KG1 (cell line): ENCODE results near the gene EBNA1BP2.
"Not testable (repeated sequence)": the region's sequence is repeated elsewhere in the genome, so short reads cannot be mapped to it uniquely, and the experiment has no call there.

Experiments used
- DNase-seq: peaks from one replicate; lab custom pipeline; 2025; lab: John Stamatoyannopoulos, UW

EBNA1BP2 gene, protein sequence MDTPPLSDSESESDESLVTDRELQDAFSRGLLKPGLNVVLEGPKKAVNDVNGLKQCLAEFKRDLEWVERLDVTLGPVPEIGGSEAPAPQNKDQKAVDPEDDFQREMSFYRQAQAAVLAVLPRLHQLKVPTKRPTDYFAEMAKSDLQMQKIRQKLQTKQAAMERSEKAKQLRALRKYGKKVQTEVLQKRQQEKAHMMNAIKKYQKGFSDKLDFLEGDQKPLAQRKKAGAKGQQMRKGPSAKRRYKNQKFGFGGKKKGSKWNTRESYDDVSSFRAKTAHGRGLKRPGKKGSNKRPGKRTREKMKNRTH

DNA sequence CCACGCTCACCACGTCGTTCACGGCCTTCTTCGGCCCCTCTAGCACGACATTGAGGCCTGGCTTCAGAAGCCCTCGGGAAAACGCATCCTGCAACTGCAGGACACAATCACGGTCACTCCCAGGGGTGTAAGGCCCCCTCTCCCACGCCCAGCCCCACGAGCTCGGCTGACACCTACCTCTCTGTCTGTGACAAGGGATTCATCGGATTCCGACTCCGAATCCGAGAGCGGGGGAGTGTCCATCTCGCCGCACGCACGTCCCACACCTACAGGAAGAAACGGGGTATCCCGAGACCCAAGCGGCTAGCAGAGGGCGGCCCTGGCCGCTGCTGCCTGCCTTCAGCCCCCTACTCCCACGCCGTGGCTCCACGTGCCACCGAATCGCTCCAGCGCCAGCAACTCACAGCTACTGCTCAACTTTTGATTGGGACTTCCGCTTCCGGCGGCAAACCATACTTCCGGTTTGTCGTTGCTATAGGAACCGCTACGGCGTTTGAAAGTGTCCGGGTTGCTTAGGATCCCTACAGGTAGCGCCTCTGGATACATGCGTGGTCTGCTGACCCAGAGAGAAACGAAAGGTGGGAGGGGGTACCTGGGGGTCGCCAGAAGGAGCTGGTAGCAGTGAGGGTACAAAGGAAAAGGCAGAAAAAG is at the start of gene EBNA1BP2, which contains the start of gene CFAP57:
EBNA1BP2 (minus strand) TSS at position 415 of the 651 bp plus-strand sequence; CDS start at position 243, 172 bp downstream.
CFAP57 (plus strand) TSS at position 455 of the 651 bp plus-strand sequence. CDS start 424 bp downstream, outside the sequence.
- DNase-seq: peak; percentile 95

DNA sequence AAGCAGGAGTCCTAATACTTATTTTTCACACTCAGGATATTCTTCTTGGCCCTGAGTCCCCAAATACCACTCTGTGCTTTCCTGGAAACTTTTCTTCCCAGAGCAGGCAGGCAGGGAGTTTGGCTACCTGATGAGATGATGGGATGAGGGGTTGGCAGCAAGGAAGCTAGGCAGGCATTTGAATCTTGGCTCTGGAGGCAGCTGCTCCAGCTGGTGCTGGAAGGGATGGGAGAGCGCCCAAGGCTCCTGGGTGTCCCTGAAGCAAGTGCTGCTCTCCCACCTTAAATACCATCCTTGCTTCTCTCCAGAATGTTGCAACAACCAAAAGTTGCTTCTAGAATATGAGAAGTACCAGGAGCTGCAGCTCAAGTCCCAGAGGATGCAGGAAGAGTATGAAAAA is 49.7 kb upstream of the EBNA1BP2 start:
- no peak for DNase-seq

DNA sequence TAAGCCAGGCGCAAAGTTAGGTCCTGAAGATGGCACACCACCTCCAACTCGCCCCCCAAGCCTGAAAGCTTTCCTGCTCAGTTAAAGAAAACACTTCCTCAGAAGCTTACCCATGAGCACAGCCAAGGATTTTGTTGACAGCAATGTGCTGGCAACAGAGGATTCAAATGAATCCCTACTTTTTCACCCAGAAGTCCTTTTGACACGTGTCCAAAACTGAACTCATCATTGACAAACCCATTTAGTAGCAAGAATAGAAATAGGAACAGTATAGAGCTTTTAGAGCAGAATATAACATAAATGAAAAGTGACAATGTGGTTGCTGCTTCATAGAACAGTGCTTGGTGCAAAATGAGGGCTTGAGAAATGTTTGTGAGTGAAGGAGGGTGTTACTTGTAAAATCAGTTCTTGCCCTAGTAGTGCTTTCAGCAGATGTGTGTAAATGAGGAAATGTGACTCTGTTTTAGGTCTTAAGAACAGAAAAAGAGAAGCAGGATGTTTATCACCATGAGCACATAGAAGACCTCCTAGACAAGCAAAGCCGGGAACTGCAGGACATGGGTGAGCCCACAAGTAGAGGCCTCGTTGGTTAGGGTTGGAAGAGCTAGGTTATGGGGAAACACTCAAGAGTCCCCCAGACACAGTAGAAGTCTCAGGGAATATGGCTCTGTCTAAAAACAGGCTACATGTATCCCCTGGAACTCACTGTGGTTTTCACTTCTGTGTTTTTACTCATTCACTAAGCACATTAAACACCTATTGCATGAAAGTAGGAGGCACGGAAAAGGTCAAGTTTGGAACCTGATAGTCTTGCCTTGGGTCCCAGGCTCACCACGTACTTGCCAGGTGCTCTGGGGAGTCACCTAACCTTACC is 49.1 kb upstream of the EBNA1BP2 start:
- no peak for DNase-seq

DNA sequence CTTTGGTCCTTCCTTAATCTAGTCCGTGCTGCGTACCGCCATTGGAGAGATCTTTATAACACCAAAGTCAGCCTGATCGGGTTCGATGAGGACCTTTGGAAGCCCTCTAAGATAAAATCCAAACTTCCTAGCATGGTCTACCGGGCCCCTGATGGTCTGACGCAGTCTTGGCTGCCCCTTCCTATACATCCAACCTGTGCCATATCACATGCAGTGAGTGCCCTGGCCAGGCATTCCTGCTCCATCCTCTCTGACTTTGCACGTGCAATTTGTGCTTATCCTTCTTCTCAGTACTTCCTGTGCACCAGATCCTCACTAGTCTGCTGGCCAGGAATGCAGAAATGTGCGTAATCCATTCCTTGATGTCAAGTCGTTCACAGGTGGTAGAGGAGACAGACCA is 45.7 kb upstream of the EBNA1BP2 start:
- DNase-seq: no peak

DNA sequence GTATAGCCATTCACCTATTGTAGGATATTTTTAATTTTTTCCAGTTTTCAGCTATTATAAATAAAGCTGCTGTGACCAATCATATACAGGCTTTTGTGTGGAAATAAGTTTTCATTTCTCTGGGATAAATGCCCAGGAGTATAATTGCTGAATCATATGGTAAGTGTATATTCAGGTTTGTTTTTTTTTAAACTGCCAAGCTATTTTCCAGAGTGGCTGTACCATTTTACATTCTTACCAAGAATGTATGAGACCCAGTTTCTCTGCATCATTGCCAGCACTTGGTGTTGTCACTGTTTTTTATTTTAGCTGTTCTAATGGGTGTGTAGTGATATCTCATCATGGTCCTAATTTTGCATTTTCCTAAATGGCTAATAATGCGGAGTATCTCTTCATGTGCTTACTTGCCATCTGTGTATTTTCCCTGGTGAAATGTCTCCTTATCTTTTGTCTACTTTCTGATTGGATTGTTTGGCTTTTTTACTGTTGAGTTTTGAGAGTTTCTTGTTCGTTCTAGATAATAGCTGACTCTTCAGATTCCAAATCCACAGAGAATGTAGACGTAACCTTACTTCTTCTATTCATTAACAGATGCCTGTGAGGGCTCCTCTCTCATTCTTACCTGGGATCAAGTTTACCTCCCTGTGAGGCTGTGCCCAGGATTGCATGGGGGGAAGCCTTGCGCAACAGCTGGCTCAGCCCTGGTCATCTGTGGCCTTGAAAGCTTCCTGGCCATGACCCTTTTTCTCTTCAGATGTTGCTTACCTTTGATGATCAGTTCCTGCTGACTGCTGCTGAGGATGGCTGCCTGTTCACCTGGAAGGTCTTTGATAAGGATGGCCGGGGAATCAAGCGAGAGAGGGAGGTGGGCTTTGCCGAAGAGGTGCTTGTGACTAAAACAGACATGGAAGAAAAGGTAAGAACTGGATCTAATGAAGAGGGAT is 42.7 kb upstream of the EBNA1BP2 start:
- no peak for DNase-seq

DNA sequence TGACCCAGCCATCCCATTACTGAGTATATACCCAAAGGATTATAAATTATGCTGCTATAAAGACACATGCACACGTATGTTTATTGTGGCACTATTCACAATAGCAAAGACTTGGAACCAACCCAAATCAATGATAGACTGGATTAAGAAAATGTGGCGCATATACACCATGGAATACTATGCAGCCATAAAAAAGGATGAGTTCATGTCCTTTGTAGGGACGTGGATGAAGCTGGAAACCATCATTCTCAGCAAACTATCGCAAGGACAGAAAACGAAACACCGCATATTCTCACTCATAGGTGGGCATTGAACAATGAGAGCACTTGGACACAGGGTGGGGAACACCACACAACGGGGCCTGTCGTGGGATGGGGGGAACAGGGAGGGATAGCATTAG is 36.2 kb upstream of the EBNA1BP2 start:
- not testable (repeated sequence) for DNase-seq

DNA sequence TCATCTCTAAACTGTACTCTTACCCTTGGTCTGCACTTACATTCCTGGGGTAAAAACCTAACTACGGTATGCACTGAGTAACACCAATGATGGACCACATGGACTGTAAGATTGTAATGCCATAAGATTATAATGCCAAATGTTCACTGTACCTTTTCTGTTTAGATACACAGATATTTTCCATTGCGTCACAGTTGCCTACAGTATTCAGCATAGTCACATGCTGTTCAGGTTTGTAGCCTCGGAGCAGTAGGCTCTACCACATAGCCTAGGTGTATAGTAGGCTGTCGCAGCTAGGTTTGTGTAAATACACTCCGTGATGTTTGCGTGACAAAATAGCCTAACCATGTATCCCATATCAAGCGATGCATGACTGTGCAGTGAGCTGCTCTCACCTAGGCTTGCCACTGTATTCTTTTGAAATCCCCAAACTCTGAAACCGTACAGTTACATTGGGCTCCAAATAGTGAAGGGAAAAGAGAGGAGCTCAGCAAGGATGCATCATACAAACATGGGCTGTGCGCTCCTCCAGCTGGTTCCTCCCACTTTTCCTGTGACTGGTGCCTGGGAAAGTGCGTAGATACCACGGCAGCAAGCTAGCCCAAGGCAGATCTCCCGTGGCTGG is 35.3 kb upstream of the EBNA1BP2 start:
- no peak for DNase-seq

DNA sequence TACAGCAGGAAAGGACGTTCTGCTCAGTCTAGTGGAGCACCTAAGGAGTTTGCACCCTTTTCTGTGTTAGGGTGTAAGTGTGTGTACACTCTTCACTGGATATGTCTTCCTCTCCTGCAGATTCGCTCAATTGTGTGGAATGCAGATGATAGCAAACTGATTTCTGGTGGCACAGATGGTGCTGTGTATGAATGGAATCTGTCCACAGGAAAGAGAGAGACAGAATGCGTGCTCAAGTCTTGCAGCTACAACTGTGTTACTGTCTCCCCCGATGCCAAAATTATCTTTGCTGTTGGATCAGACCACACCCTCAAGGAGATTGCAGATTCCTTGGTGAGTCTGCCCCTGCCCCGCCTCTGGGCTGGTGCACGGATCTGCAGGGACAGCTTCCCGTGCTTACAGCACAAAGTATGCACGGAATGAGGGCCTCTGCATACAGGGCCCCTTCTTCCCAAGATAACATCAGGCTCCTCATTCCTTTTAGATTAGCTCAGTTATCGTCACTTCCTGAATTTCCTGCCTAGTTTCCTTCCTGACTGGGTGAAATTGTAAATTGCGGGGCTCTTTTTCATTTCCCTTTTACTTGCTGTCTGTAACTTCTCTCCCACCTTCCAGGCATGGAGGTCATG is 34.6 kb upstream of the EBNA1BP2 start:
- no peak for DNase-seq

DNA sequence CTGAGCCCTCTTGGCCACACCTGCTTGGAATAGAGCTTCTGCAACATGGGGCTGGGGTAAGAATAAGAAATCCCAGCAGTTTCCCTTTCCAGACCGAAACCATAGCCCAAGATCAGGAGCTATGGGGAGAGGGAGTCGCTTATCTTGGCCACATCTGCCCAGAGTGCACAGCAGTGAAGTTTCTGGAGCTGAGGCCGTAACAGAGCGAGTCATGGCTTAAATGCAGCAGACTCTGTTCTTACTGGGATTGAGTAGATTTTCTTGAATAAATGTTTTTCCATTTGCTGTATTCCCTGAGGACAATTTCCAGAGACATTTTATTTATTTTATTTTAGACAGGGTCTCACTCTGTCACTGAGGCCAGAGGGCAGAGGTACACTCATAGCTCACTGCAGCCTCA is 33.6 kb upstream of the EBNA1BP2 start:
- DNase-seq: no peak

DNA sequence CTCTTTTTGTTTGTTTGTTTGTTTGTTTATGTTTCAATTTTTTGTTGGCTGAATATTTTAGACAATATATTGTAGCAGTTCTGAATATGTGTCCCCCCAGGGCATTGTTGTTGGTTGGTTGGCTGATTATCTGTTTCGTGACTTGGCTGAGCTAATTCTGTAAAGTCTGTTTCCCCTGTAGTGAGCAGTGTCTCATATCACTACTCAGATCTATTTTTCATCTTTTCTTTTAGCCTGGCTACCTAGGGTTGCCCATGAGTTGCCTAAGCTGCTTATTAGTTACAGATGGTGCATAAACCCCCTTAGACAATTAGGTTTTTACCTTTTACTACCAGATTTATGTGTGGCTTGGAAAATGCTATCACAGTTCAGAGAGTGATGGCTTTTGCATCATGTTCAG is 32.3 kb upstream of the EBNA1BP2 start:
- DNase-seq: no peak

DNA sequence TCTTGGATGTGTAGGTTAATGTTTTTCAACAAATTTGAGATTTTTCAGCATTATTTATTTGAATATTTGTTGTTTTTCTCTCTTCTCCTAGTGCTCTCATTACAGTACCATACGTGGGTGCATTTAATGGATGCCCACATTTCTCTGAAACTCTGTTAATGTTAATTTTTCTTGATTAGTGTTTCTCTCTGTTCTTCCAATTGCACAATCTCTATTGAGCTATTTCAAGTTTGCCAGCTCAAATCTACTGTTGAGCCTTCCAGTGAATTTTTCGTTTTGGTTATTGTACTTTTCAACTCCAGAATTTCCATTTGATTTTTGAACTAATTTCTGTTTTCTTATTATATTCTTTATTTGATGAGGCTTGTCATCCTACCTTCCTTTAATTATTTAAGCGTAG is 31.8 kb upstream of the EBNA1BP2 start:
- no peak for DNase-seq

DNA sequence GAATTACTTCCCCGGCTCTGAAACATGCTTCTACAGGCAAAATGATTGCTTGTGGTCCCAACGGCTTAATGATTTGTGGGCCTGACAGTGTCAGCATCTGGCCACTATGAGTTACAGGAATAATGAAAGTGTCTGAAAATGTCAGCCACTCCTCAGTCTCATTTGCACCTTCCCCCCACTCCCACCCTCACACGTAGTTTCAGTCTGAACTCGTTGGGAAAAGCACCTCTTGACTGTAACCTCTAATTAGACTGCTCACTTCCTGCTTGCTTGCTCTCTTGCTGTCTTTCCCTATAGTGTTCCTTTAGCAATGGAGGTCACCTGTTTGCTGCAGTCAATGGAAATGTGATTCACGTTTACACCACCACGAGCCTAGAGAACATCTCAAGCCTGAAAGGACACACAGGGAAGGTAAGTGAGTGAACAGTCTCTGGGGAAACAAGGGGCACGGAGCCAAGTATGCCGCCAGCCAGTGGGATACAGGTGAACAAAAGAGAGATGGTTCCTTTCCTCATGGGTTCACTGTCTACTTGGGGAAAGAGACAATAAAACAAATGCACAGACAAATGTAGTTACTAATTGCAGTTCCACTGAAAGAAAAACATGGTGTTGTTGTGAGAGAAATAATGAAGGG is 27.1 kb upstream of the EBNA1BP2 start:
- DNase-seq: no peak

DNA sequence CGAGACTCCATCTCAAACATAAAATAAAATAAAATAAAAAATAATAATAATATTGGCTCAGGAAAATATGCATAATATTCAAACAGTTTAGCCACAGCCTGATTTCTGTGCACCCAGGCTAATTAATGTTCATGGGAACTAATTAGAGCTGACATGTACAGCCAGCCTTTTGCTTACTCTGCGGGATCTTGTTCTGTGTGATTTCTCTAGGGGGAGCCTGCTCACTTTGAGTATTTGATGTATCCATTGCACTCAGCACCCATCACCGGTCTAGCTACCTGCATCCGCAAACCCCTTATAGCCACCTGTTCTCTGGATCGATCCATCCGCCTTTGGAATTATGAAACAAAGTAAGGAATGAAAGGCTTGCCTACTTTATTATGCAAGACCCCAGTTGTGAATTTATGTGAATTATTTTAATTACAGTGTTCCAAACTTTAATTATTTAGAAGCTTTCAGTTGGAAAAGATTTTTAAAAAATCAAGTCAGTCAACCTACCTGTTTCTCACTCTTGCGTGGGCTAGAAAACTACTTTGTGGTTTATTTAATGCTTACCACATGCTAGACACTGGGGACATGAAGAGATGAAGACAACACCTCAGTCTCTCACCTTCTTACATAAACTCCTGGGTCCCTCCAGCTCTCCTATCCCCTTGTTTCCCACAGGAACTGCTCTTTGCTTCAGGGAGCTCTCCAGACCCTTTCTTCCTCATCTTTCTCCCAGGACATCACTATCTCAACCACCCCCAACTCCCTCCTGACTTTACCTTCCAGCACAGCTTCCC is 25.4 kb upstream of the EBNA1BP2 start:
- DNase-seq: no peak

DNA sequence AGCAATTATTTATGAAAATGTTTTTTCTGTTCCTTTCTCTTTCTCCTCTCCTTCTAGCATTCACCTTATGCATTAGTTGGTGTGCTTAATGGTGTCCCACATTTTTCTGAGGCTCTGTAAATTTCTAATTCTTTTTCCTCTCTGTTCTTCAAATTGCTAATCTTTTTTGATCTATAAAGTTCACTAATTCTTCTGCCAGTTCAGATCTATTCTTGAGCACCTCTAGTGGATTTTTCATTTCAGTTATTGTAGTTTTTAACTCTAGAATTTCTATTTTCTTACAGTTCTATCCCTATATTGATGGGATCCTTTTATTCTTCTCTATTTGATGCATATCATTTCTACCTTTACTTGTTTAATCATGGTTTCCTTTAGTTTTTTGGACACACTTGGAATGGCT is 22.4 kb upstream of the EBNA1BP2 start:
- no peak for DNase-seq

DNA sequence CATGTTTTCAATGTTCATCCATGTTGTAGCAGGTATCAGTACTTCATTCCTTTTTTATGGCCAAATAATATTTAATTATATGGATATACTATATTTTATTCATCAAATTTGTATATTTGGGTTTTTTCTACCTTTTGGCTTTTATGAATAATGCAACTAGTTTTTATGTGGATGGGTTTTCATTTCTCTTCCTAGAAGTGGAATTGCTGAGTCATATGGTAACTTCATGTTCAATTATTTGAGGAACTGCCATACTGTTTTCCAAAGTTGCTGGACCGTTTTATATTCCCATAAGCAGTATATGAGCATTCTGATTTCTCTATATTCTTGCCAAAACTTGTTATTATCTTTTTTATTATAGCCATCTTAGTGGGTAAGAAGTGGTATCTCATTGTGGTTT is 16.0 kb upstream of the EBNA1BP2 start:
- no peak for DNase-seq

DNA sequence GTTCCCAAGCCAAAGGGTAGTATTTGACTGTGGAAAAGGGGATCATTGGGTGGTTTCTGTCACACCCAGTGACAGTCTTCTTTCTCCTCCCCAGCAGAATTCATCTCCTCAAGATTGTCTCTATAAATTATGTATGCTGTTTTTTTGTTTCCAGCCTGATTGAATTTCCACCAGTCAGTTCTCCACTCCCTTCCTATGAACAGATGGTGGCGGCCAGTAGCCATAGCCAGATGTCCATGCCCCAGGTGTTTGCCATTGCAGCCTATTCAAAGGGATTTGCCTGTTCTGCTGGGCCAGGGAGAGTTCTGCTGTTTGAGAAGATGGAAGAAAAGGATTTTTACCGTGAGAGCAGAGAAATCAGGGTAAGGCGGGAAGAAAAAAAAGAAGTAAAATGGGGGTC is 12.9 kb upstream of the EBNA1BP2 start:
- no peak for DNase-seq

DNA sequence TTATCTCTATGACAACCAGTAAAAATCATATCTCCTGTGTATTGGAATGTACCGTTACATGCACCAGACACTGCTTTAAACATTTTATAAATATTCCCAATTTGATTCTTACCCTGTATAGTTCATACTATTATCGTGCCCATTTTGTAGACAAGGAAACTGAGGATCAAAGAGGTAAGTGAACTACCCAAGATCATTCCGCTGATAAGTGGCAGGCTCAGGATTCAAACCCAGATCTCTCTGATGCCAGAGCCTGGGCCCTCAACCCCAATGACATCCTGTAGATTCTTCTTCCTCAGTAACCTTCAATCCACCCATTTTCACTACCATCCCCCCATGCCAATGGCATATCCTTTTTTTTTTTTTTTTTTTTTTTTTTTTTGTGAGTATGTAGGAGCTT is 12.3 kb upstream of the EBNA1BP2 start:
- no peak for DNase-seq

DNA sequence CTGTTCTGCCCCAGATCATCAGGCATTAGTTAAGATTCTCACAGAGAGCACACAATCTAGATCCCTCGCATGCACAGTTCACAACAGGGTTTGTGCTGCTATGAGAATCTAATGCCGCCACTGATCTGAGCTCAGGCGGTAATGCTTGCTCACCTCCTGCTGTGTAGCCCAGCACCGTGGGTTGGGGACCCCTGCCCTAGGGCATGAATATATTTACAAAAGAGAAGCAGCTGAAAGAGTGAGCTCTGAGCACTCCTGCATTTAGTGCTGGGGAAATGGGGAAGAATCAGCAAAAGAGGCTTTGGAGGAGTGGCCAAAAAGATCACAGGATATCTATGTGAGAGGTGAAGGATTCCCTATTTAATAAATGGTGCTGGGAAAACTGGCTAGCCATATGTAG is 5.6 kb upstream of the EBNA1BP2 start:
- DNase-seq: no peak

DNA sequence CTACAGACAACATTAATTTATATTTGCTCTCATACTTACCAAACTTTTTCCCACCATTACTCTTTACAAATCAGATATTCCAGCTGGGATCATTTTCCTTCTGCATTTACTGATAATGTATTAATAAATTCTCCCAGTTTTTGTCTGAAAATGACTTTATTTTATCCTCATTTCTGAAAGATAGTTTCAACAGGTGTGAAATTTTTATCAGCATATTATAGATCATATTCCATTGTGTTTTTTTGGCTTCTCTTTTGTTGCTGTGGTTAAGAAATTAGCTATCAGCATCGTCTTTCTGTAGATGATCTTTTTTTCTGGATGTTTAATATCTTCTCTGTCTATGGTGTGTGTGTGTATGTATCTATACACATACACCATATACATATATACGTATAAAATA is 2.8 kb upstream of the EBNA1BP2 start:
- DNase-seq: no peak
